ENCODE results near the gene ANXA9. TPM values are rescaled to one million over a fixed set of nuclear protein-coding genes. Genes with fewer than 3 reads are reported as not detected.

The ANXA9 gene
- total RNA-seq, 1 donor from 2014 or later: 0.68 TPM

DNA sequence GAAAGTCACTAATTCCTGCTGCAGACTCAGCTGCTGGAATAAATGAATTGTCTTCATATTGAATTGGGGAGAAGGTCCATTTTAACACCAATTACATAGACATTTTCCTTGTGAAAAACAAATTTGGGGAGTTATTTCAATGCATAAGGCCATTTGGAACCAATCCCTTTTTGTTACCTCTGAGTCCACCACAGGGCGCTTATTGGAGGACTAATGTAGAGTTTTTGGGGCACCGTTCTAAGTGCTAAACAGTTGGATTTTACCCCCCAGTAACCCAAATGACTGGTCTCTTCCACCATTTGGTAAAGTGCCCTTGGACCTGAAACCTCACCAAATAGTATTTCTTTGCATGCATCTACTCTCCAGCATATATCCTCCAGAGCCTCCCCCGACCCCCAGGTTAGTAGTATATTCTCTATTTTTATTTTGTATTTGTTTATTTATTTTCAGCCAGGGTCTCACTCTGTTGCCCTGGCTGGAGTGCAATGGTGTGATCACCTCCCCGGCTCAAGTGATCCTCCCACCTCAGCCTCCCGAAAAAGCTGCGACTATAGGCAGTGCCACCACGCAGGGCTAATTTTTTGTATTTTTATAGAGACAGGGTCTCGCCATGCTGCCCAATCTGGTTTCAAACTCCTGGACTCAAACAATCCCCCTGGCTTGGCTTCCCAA is 27.7 kb downstream of the ANXA9 start:
- H3K27me3 ChIP-seq (ENCODE audit: low read depth): no peaks in the 10 kb centered on the region
- no peak for DNase-seq
- no peaks in the 10 kb centered on the region for H3K36me3 ChIP-seq
- H3K9me3 ChIP-seq: no peaks in the 10 kb centered on the region
- TF ChIP-seq, protein P1, sequence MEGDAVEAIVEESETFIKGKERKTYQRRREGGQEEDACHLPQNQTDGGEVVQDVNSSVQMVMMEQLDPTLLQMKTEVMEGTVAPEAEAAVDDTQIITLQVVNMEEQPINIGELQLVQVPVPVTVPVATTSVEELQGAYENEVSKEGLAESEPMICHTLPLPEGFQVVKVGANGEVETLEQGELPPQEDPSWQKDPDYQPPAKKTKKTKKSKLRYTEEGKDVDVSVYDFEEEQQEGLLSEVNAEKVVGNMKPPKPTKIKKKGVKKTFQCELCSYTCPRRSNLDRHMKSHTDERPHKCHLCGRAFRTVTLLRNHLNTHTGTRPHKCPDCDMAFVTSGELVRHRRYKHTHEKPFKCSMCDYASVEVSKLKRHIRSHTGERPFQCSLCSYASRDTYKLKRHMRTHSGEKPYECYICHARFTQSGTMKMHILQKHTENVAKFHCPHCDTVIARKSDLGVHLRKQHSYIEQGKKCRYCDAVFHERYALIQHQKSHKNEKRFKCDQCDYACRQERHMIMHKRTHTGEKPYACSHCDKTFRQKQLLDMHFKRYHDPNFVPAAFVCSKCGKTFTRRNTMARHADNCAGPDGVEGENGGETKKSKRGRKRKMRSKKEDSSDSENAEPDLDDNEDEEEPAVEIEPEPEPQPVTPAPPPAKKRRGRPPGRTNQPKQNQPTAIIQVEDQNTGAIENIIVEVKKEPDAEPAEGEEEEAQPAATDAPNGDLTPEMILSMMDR (IDR thresholded peaks at IDR 0.05): no peak
- ATAC-seq: no peak
- H3K4me1 ChIP-seq: peaks cover 72% of the 10 kb centered on the region
- intact Hi-C loops (cut with DNase I): no loop called here
- H3K4me3 ChIP-seq: peak overlapping the region; percentile 78
- no peak overlapping the region for H3K27ac ChIP-seq

DNA sequence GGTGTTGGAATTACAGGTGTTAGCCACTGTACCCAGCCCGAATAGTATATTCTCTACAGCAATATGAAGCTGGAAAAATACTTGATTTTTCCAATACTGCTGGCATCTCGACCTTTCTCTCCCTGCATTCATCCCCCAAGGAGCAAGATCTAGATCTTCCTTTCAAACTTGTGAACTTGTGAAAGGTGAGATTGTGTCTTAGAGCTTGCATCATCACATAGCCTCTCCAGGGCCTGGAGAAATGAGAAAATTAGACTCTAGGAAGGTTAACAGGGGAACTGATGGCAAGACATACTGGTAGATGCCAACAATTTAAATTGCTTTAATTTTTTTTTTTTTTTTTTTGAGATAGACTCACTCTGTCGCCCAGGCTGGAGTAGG is 28.2 kb downstream of the ANXA9 start:
- intact Hi-C loops (cut with DNase I): no loop called here
- H3K27ac ChIP-seq: no peak overlapping the region

DNA sequence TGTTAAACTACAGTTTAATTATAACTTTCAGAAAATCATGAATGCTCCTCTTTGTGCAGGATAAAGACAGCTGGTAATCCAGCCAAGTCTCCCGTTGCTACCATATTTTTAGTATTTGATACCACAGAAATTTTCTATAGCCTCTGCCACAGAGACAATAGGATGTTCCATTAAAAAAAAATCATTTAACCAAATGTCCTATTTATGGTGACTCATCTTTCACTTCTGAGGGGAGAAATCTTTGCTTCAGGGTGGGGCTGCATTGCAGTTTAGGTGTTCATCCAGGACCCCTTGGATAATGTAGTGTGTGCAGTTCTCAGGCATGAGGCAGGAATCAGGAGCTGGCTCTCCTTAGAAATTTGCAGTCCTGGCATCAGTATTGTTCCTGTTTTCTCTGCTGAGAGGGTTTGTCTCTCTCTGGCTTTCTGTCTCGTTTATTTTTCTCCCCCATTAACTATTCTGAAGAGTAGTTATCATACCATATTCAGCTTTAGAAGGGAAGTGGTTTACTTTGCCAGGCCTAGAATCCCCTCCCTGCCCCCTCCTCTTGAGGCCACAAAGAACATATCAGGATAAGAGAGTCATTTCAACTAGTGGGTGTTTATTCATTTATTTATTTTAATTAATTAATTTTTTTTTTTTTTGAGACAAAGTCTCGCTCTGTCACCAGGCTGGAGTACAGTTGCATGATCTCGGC is 29.2 kb downstream of the ANXA9 start:
- Histone ChIP-seq H3K36me3 (no peaks in the 10 kb centered on the region), H3K27me3 (ENCODE audit: low read depth) (no peaks in the 10 kb centered on the region), H3K4me1 (peaks cover 64% of the 10 kb centered on the region), H3K27ac (peak overlapping the region; percentile 63), H3K4me3 (no peak overlapping the region), H3K9me3 (no peaks in the 10 kb centered on the region)
- ATAC-seq: no peak
- DNase-seq: no peak
- intact Hi-C loops (cut with DNase I): no loop called here
- TF ChIP-seq, protein P1 (IDR thresholded peaks at IDR 0.05): no peak

More for the DNA sequence above, 28.2 kb downstream of the ANXA9 start:
- Histone ChIP-seq H3K36me3 (no peaks in the 10 kb centered on the region), H3K9me3 (no peaks in the 10 kb centered on the region), H3K4me1 (peaks cover 67% of the 10 kb centered on the region), H3K4me3 (no peak overlapping the region), H3K27me3 (ENCODE audit: low read depth) (no peaks in the 10 kb centered on the region)
- DNase-seq: no peak
- TF ChIP-seq, protein P1 (IDR thresholded peaks at IDR 0.05): no peak
- ATAC-seq: no peak

DNA sequence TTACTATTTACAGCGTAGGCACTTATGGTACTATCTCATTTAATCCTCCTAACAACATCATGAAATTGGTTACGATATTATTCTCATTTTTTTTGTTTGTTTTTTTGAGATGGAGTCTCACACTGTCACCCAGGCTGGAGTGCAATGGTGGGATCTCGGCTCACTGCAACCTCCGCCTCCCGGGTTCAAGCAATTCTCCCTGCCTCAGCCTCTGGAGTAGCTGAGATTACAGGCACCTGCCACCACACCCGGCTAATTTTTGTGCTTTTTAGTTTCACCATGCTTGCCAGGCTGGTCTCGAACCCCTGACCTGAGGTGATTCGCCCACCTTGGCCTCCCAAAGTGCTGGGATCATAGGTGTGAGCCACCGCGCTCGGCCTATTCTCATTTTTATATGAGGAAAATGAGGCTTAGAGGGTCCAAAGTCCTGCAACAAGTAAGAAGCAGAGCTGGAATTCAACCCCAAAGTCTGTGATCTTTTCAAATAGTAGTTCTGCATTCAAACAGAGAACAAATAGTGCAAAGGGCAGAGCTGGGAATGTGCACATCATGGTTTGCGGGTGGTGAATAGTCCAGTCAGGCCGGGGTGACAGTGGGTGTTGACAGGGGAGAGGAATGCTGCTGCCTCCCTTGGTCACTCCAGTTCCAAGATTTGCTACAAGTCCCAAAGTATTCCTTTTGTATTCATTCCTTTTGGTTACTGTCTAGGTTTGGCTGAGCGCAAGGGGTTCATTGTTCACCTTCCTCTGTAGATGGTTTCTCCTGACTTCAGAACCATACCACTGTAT is 30.8 kb downstream of the ANXA9 start:
- no peak for DNase-seq
- peak overlapping the region; percentile 63 for H3K27ac ChIP-seq
- intact Hi-C loops (cut with DNase I): no loop called here

DNA sequence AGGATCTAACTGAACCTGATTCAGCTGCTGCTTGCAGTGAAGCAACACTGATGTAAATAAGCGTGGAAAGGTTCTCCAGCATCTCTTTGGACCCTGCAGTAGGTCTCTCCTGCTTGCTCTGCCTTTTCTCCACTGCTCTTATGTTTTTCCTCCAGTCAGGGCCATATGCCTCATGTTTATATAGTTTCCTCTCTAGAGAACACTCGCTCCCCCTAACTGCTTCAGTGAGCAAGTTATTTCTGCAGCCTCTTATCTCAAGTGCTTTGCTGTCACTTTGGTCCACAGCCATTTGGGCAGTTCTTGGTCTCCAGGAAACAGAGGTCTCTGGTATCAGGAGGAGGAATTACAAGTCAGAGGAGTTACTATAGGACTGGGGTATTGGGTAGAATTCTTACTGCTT is 31.4 kb downstream of the ANXA9 start:
- no peak for DNase-seq
- peaks cover 51% of the 10 kb centered on the region for H3K4me1 ChIP-seq

More for the DNA sequence above, 30.8 kb downstream of the ANXA9 start:
- Histone ChIP-seq H3K27me3 (ENCODE audit: low read depth) (no peaks in the 10 kb centered on the region), H3K4me3 (no peak overlapping the region), H3K36me3 (peaks cover 7% of the 10 kb centered on the region), H3K9me3 (no peaks in the 10 kb centered on the region), H3K4me1 (peaks cover 53% of the 10 kb centered on the region)
- ATAC-seq: peak in 1 of 2 donors; percentile 16
- TF ChIP-seq, protein P1 (IDR thresholded peaks at IDR 0.05): no peak

More for the DNA sequence above, 31.4 kb downstream of the ANXA9 start:
- Histone ChIP-seq H3K27ac (peak overlapping the region; percentile 49), H3K9me3 (no peaks in the 10 kb centered on the region), H3K36me3 (peaks cover 12% of the 10 kb centered on the region), H3K4me3 (no peak overlapping the region), H3K27me3 (ENCODE audit: low read depth) (no peaks in the 10 kb centered on the region)
- intact Hi-C loops (cut with DNase I): no loop called here
- ATAC-seq: peak; percentile 83 to 87
- TF ChIP-seq, protein P1 (IDR thresholded peaks at IDR 0.05): no peak

Measured in lower lobe of right lung (tissue), 2 donors.